DMS53 treated with DMSO at 0.1 percent for 48 hours (cell line): Measurements from ENCODE around the gene MCHR2.
"Not testable (repeated sequence)": the region's sequence is repeated elsewhere in the genome, so short reads cannot be mapped to it uniquely, and the experiment has no call there.

Source experiments
- DNase-seq: peaks from one replicate; lab custom pipeline; 2025; ENCODE audit not compliant: unreplicated experiment; lab: John Stamatoyannopoulos, UW

Gene MCHR2, protein sequence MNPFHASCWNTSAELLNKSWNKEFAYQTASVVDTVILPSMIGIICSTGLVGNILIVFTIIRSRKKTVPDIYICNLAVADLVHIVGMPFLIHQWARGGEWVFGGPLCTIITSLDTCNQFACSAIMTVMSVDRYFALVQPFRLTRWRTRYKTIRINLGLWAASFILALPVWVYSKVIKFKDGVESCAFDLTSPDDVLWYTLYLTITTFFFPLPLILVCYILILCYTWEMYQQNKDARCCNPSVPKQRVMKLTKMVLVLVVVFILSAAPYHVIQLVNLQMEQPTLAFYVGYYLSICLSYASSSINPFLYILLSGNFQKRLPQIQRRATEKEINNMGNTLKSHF

DNA sequence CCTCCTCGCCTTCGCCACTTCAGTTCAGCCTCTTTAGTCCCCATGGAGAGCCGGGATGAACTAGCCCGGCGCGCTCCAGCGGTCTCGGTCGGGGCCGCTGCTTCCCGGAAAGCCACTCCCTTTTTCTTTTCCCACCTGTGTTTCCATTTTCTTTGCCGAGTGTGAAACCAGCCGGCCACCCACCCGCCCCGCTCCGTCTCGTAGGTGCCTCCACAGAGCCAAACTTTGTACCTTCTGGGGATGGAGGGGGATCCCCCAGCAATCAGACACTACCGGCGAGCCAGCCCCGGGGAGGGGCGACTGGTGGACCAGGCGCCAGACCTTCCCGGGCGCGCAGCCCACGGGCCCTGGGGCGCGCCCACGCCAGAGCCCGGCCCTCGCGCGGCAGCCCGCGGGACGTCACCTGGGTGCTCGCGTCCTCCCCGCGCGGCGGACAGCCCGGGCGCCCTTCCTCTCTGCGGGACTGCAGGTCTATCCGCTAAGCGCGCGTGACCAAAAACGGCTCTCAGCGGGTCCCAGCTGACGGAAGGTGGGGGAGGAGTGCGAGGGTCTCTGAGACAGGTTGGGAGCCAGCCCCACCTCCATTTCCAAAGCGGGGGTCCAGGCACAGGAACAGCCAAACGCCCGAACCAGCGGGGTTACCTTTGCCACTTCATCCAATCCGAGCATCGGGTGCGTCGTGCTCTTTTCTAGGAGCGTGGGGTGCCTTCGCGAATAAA lies at the start of gene MCHR2:
Gene MCHR2, minus strand, starts transcription at position 691 of the 719 bp plus-strand sequence. CDS start 38,076 bp downstream, outside the sequence.
- no peak for DNase-seq

DNA sequence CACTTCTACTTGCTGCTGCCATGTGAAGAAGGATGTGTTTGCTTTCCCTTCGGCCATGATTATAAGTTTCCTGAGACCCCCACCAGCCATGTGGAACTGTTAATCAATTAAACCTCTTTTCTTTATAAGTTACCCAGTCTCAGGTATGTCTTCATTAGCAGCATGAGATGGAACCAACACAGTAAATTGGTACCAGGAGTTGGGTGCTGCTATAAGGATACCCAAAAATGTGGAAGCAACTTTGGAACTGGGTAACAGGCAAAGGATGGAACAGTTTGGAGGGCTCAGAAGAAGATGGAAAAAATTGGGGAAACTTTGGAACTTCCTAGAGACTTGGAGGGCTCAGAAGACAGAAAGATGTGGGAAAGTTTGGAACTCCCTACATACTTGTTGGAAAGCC lies 44.5 kb upstream of the MCHR2 start:
- DNase-seq = not testable (repeated sequence)

- DNase-seq = no peak
Observed at GRCh38 chr6:100035873-100036653, 42.0 kb upstream of the MCHR2 start.

DNA sequence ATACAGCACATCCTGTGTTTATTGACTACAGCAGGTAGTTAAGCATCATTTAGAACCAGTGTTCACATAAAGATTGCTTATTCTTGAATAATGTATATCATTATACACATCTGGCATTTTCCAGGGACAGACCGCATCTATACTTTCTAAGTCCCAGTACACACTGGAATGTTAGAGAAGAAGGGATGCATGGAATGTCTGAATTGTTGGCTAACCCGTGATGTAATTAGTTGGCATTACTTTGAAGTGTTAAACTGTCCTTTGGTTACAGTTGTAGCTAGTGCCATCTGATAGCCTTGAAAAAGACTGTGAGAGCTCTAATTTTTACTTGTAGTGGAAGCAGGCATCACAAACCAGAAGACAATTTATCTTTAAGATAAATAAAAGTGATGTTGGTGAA lies 29.8 kb upstream of the MCHR2 start:
- no peak for DNase-seq

DNA sequence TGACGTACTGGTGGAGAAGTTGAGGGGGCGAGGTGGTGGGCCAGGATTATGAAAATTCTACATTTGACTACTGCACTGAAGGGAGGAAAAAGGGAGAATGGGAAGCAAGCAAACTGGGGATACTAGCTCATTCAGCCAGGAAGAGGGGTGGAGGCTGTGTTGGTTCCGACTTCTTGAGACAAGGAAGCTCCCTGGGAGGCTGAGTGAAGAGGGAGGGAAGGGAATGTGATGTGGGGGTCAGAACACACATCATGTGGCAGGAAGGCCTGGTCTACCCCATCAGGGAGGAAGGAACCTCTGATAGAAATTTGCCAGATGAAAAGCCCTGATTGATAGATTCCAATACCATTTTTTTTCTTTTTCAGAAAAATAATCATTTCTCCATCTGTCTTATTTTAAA lies 28.8 kb upstream of the MCHR2 start:
- DNase-seq = no peak

DNA sequence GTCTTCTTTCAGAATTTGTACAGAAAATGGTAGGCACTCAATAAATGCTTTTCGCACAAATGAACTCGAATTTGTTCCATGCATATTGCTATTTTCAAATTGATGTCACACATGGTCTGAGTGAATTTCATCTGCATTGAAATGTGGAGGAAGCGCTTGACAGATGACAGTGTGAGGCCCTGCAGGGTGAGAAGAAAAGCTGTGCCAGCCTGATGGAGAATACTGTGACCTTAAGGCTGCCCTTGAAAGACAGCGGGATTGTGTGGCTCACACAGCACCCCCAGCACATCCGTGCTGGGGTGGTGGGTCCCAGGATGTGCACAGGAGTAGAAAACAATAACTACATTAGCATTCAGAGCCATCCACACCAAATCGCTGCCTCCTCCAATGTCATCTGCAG lies 14.8 kb upstream of the MCHR2 start:
- DNase-seq = no peak

DNA sequence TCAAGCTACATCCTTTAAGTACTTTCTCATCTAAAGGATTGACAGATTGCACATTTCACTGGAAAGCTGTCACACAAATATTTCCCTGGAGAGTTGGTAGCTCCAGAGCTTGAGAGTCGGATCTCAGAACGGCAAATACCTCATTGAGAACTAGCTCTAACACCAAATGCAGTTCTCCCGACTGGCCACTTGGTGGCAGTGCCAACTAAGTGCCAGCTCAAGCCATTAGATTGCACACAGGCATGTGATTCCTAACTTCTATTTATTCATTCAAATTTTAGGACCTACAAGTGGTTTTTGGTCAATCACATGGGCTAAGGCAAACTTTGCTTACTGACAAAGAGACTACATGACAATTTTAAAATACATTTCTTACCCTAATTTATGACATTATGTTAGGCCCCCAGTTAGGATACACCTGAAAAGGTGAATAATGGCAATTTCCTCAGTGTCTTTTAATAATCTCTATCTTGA lies 7.9 kb upstream of the MCHR2 start:
- peak; percentile 46 for DNase-seq

- DNase-seq = no peak
Observed at GRCh38 chr6:99997141-99997540, 3.1 kb upstream of the MCHR2 start.

GRCh38 chr6:99995916-99996315 lies 1.9 kb upstream of the MCHR2 start:
- DNase-seq = no peak

DNA sequence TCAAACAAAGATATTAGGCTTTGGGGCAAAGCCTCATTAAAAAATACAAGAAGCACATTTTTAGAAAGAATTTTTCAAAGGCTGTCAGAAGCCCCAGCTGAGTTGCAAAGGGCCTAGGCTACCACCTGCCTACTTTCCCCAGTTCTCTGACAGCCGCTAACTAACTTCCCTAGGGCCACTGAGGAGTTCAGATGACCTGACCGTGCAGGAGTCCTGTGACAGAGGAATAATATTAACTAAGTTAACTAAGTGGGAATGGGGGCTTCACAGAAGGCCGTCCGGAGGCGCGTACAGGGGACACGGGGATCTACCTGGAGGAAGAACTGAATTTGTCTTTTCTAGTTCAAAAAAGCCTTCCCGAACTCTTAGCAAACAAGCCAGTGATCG lies 884 bp downstream of the MCHR2 start:
- DNase-seq = no peak

GRCh38 chr6:99991955-99992354 lies 2.1 kb downstream of the MCHR2 start:
- DNase-seq = no peak

GRCh38 chr6:99980741-99981140 lies 13.3 kb downstream of the MCHR2 start:
- no peak for DNase-seq

DNA sequence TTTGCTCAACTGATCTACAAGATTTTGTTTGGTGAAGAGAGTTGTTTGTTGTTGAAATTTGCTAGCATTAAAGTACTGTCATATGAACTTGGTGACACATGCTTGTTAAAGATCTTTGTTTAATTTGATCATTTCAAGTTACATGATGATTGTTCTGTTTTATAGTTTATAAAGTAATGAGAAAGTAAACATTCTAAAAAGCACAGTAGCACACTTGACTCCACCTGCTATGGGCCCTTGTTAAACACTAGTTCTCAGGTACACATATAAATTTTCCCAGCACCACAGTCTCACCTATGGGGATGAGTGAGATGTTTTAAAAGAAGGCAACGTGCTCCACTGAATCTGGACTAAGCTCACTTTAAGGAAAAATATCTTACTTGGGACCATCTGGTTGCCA lies 14.1 kb downstream of the MCHR2 start:
- DNase-seq = no peak

DNA sequence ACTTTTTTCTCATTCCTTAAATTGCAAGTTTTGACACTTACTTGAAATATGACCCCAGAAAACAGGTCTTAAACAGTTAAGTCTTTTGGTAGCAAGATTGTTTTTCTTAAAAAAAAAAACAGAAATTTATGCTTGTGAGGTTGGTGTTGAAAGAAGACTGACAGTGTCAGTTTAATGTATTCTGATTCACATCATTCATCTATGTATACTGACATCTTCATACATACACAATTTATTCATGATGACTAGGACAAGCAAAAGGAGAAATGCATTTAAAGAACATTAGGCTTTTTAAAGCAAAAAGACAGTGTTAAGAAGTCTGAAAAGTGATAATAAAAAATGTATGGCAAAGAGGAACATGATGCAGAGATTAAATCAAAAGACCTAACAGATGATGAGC lies 27.0 kb downstream of the MCHR2 start:
- no peak for DNase-seq

DNA sequence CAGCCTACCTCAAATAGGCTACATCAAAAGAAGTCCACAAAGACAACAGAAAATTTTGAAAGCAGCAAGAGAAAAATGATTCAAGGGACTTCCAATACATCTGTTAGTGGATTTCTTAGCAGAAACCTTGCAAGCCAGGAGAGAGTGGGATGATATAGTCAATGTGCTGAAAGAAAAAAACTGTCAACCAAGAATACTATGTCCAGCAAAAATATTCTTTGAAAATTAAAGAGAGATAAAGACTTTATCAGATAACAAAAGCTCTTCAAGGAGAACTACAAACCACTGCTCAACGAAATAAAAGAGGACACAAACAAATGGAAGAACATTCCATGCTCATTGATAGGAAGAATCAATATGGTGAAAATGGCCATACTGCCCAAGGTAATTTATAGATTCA lies 34.0 kb downstream of the MCHR2 start:
- DNase-seq = no peak

DNA sequence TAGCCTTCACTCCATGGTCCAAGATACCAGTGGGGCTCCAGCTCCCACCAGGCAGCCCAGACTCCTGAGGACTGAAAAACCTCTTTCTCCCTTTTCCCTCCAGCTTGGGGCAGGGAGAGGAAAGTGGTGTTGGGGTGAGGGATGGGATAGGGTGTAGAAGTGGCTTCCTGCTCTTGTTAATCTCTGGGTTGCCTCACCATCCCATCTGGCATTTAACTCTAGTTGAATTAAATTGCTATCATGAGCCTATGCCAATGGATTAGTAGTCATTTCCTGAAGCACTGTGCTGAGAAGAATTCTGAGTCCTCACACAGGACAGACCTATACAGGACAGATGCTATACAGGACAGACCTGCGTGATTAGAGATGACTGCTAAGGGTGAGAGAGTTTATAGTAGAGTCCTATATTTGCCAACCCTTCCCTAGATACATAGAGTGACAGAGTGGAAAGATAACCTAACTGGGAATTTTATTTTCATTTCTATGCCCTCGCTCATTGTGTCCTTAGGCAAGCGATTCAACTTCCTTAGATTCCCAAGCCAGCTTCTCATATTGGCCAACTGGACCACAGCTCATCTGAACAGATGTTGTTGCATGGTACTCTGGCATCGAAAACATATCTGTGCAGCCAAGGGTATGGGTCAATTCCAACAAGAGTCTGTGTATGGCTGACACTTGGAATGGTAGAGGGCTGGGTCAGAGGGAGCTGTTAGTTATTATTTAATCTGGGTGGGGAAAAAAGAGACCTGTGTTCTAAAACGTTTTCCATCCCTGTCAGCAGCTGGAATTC lies 42.8 kb downstream of the MCHR2 start:
- no peak for DNase-seq

DNA sequence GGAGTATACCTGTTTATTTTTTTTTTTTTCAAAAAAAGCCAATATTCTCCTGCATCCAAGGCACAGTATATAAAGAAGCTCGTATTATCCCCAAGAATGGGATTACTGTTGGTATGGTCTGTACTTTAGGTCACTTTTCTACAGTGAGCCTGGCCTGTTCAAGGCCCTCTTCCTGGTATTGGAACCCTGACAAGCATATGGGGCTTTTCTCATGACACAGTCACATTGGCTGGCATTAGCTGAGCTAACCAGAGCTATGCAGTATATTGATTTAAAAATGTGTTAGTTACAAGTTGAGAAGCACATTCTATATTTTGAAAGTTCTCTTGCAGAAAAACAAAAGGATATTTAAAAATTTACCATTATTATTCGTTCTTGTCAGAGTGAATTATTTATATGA lies 48.0 kb downstream of the MCHR2 start:
- DNase-seq = no peak

GRCh38 chr6:99943846-99944245 lies 50.2 kb downstream of the MCHR2 start:
- DNase-seq = no peak

DNA sequence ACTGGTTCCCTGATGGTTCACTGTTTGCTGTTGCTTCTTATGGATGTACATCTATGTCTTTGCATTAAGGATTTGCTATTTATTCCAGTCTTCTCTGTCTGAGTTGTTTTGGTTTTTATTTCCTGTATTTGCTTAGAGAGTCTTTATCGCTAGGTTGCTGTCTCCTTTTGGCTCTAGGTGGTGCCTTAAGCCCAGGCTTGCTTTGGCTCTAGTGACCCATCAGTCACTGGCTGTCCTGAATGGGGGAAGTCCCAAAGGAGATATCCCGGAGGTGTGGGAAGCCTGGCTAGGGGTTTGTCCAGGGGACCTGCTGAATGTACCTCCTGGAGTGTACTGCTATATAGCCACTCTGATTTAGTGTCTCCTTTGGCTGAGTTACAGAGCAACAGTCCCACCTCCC lies 53.4 kb downstream of the MCHR2 start:
- no peak for DNase-seq

- DNase-seq = no peak
Observed at GRCh38 chr6:99933129-99933528, 60.9 kb downstream of the MCHR2 start.

DNA sequence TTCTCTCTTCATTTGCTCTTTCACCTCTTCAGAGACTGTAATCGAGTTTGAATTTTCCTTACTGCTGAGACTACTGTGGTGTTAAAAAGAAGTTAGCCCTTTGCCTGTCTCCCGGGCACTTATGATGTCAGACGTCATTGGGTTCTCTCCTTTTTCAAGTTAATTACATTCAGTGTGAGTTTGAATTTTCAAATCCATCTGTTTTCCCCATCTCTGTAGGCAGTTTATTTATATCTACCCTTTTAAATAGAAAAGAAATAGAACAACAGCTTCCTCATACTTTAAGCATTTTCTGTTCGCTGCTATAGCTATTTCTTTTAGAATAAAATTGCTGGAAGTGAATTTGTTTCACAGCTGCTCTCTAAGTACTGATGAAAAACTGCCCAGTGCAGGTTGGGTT lies 81.4 kb downstream of the MCHR2 start:
- DNase-seq = no peak
